ENCODE results near the gene BACH2.
"Not testable (repeated sequence)": the region's sequence is repeated elsewhere in the genome, so short reads cannot be mapped to it uniquely, and the experiment has no call there.

Gene BACH2

GRCh38 chr6:89984926-89985750, 311.5 kb downstream of the BACH2 start:
- no peak for DNase-seq

- DNase-seq = no peak
Observed at GRCh38 chr6:89980353-89980752, 316.3 kb downstream of the BACH2 start.

- no peak for DNase-seq
Observed at GRCh38 chr6:89979481-89980119, 317.0 kb downstream of the BACH2 start.

- no peak for DNase-seq
Observed at GRCh38 chr6:89978749-89979145, 317.9 kb downstream of the BACH2 start.

- no peak for DNase-seq
Observed at GRCh38 chr6:89977808-89978748, 318.6 kb downstream of the BACH2 start.

- DNase-seq = no peak
Observed at GRCh38 chr6:89976694-89977020, 320.0 kb downstream of the BACH2 start.

- DNase-seq = no peak
Observed at GRCh38 chr6:89975991-89976693, 320.5 kb downstream of the BACH2 start.

- DNase-seq = no peak
Observed at GRCh38 chr6:89975366-89975765, 321.3 kb downstream of the BACH2 start.

GRCh38 chr6:89974834-89975233, 321.8 kb downstream of the BACH2 start:
- no peak for DNase-seq

- no peak for DNase-seq
Observed at GRCh38 chr6:89972025-89972381, 324.6 kb downstream of the BACH2 start.

- not testable (repeated sequence) for DNase-seq
Observed at GRCh38 chr6:89971338-89972024, 325.2 kb downstream of the BACH2 start.

- no peak for DNase-seq
Observed at GRCh38 chr6:89970609-89971337, 325.9 kb downstream of the BACH2 start.

GRCh38 chr6:89970072-89970471, 326.6 kb downstream of the BACH2 start:
- DNase-seq = no peak

GRCh38 chr6:89966913-89967312, 329.7 kb downstream of the BACH2 start:
- DNase-seq = no peak

GRCh38 chr6:89966228-89966544, 330.5 kb downstream of the BACH2 start:
- DNase-seq = no peak

GRCh38 chr6:89965441-89966227, 331.0 kb downstream of the BACH2 start:
- DNase-seq = no peak

- no peak for DNase-seq
Observed at GRCh38 chr6:89963391-89963790, 333.3 kb downstream of the BACH2 start.

GRCh38 chr6:89961481-89961880, 335.2 kb downstream of the BACH2 start:
- DNase-seq = no peak

GRCh38 chr6:89959883-89960282, 336.8 kb downstream of the BACH2 start:
- no peak for DNase-seq

- DNase-seq = no peak
Observed at GRCh38 chr6:89956182-89956581, 340.5 kb downstream of the BACH2 start.

GRCh38 chr6:89955364-89955763, 341.3 kb downstream of the BACH2 start:
- DNase-seq = no peak

All from SIG-M5 (cell line).